ENCODE results near the gene FNDC3B.

The FNDC3B gene

GRCh38 chr3:172150913-172151650 lies 111.7 kb downstream of the FNDC3B start:
- no peak for TF ChIP-seq CTCF (IDR thresholded peaks at IDR 0.05; ENCODE audit: insufficient read depth, missing control alignments)
- DNase-seq (ENCODE audit: insufficient read length, low spot score), result no peak
- no peak for FAIRE-seq

- no peak for TF ChIP-seq CTCF (IDR thresholded peaks at IDR 0.05; ENCODE audit: insufficient read depth, missing control alignments)
- DNase-seq (ENCODE audit: insufficient read length, low spot score) (no peak), FAIRE-seq (no peak)
These were observed 112.6 kb downstream of the FNDC3B start for GRCh38 chr3:172151651-172152649.

GRCh38 chr3:172152874-172153273 lies 113.5 kb downstream of the FNDC3B start:
- no peak for FAIRE-seq
- no peak for DNase-seq (ENCODE audit: insufficient read length, low spot score)
- TF ChIP-seq CTCF (IDR thresholded peaks at IDR 0.05; ENCODE audit: insufficient read depth, missing control alignments), result no peak

GRCh38 chr3:172153335-172153861 lies 114.0 kb downstream of the FNDC3B start:
- DNase-seq (ENCODE audit: insufficient read length, low spot score) (no peak), FAIRE-seq (no peak)
- TF ChIP-seq CTCF (IDR thresholded peaks at IDR 0.05; ENCODE audit: insufficient read depth, missing control alignments), result no peak

- FAIRE-seq, result no peak
- TF ChIP-seq CTCF (IDR thresholded peaks at IDR 0.05; ENCODE audit: insufficient read depth, missing control alignments), result no peak
- DNase-seq (ENCODE audit: insufficient read length, low spot score), result no peak
These were observed 115.6 kb downstream of the FNDC3B start for GRCh38 chr3:172154768-172155664.

- no peak for DNase-seq (ENCODE audit: insufficient read length, low spot score)
- FAIRE-seq, result no peak
- no peak for TF ChIP-seq CTCF (IDR thresholded peaks at IDR 0.05; ENCODE audit: insufficient read depth, missing control alignments)
These were observed 116.7 kb downstream of the FNDC3B start for GRCh38 chr3:172155897-172156585.
